ENCODE data around the gene NPAS3.

NPAS3 gene

DNA sequence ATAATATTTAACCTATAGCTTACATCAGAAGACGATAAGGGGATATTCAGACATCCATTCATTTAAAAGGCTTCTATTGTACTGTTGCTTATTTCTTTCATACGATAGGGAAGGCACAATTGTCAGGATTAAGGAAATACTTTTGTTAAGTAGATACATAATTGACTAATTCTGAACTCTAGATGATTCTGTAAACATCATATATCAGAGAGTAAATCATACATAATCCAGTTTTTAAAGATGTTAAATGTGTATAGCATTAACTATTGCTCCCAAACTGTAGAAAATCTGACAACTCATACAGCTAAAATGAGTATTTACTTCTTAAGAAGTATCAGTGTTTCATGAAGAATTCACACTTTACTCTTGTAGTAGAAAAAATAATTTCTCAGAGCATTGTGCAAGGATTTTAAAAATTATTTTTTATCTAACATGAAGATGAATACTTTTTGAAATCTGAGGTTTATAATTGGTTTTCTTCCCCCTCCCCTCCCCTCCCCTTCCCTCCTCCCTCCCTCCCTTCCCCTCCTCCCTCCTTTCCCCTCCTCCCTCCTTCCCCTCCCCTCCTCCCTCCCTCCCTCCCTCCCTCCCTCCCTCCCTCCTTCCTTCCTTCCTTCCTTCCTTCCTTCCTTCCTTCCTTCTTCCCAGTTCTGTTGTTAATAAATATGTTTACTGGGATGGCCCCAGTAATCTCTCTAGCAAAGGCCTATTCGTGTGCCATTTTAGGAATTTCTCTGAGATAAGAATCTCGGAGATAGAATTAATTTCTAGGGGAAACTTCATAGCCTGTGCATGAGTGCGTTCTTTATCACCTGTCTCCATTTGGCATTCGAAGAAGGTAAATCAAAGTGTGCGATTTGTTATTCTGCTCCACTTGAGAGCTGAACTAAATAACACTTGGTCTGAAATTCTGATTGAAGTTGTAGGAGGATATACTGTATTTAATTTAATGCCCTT, 2.3 kb downstream of the NPAS3 start:
- DNase-seq (ENCODE audit: low read depth in 2 of 2): no peak

DNA sequence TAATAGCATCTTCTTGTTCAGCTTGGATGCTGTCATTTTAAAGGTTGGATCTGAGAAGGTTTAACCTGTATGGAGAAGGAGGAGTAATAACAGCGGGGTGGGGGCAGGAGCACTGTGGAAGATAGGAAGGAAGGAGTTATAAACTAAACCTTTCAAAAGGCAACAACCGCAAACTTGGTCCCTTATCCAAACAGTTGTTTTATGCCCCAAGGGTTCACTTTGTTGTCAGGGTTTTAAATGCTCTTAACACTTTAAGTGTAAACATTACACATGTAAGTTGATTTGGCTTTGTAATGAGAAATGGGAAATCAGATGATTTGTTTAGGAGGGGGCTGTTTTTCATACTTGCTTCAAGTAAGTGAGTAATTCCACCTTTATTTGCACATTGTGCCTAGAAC, 3.0 kb downstream of the NPAS3 start:
- no peak for DNase-seq (ENCODE audit: low read depth in 2 of 2)

DNA sequence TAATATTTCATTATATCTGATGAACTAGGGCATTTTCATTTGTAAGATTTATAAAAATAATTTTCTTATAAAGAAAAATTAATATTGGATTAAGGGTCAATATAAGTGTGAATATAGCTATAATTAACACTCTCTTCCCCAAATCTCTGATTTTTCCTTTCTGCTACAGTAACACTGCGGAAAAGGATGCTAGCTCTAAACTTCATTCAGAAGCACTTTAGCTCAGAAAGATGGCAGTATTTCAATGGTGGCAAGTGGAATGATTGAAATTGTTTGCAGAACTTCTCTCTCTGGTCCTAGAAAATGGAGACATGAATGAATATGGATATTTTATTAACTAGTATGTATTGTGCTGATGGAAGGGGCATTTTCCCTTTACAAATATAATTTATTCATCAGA, 8.4 kb downstream of the NPAS3 start:
- DNase-seq (ENCODE audit: low read depth in 2 of 2): no peak

DNA sequence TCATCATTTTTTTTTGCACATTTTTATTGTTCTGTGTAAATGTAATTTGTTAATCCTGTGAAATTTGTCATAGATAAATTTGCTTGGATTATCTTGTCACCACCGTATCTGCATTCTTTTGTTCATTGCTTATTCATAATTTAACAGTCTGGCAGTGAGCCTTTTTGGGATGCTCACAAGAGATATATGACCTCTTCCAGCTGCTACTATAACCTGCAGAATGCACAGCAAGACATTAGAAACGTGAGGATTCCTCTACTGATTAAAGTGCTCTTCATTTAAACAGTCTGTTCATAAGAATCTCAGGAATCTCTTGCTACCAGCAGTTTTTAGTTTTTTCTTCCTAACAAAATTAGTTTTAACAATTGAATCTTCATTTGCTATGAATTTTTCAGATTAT, 9.1 kb downstream of the NPAS3 start:
- no peak for DNase-seq (ENCODE audit: low read depth in 2 of 2)

DNA sequence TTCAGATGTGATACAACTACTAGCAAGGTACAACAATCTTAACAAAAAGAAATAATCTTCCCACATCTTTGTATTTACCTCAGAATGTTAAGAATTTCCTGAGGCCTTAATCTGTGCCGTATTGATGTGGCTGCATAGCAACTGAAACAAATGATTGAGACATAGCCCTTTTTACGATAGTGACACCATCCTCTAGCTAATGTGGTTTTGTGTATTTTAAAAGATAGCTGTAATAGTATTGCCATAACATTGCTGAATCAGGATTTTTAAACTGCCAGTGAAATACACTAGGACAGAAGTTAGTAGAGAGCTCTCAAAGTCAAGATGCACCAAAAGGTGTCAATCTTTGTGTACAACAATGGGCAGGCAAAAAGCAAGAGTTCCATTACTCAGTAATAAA, 11.9 kb downstream of the NPAS3 start:
- DNase-seq (ENCODE audit: low read depth in 2 of 2): no peak

DNA sequence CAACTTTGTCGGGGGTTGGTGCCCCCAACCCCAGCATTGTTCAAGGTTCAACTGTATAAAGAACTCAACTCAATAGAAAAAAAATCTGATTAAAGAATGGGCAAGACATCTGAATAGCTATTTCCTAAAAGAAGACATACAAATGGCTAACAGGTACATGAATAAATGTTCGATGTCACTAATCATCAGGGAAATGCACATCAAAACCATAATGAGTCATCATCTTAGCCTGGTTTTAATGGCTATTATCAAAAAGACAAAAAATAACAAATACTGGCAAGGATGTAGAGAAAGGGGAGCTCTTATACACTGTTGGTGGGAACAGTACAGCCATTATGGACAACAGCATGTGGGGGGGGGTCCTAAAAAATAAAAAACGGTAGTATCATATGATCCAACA, 28.7 kb downstream of the NPAS3 start:
- no peak for DNase-seq (ENCODE audit: low read depth in 2 of 2)

DNA sequence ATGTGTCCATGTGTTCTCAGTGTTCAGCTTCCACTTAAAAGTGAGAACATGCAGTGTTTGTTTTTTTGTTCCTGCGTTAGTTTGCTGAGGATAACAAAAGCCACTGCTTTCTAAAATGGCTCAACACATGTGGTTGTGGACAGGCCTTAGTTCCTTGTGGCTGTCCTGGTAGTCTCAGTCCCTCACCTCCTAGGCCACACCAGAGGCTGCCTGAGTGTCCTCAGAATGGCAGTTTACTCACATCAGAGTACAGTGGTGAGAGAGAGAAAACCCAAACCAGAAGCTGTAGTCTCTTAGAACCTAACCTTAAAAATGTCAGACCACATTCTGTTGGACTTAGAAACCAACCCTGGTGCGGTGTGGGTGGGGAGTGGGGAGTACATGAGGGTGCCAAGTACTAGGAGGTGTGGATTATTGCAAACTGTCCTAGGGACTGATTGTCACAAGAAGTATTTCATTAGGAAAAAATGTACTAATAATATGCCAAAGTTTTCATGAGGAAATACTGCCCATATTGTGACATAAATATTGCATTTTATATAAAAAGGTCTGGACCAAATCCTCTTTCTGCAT, 30.4 kb downstream of the NPAS3 start:
- no peak for DNase-seq (ENCODE audit: low read depth in 2 of 2)

DNA sequence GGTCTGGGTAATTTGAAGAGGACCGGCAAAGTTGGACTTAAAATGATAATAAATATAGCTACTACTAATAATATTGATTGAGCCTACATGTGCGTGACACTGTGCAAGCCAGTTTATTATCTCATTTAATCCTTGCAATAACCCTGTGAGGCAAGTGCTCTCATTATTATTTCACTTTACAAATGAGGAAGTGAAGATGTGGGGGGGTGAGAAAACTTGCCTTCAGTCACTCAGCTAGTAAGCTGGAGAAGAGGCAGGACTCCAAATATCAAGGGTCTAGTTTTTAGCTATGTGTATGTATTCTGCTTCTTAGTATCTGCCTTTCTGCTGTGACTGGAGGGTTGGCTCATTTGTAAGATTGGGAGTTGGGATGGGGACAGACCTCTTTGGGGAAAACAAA, 39.2 kb downstream of the NPAS3 start:
- DNase-seq (ENCODE audit: low read depth in 2 of 2): no peak

DNA sequence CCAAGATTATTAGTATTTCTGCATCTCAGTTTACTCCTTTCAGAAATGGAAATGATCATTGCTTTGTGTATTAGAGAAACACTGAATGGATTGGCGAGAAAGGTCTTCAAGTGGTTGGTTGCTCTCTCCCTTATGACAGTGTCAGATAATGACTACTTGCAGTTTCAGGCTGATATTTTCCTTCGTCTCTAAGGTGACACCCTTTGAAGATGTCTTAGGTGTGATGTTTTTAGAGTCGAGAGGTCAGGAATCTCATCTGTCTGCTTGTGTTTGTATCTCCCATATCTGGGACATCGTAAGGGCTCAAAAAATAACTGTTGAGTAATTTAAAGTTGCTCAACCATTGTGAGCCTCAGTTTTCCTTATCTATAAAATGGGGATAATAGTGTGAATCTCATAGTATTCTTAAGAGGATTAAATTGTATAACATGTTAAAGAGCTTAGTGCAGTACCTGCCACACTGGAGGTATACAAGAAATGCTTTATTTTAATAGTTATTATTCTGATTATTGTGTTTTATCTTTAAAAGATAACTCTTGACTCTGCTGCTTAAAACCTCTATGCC, 40.1 kb downstream of the NPAS3 start:
- no peak for DNase-seq (ENCODE audit: low read depth in 2 of 2)

DNA sequence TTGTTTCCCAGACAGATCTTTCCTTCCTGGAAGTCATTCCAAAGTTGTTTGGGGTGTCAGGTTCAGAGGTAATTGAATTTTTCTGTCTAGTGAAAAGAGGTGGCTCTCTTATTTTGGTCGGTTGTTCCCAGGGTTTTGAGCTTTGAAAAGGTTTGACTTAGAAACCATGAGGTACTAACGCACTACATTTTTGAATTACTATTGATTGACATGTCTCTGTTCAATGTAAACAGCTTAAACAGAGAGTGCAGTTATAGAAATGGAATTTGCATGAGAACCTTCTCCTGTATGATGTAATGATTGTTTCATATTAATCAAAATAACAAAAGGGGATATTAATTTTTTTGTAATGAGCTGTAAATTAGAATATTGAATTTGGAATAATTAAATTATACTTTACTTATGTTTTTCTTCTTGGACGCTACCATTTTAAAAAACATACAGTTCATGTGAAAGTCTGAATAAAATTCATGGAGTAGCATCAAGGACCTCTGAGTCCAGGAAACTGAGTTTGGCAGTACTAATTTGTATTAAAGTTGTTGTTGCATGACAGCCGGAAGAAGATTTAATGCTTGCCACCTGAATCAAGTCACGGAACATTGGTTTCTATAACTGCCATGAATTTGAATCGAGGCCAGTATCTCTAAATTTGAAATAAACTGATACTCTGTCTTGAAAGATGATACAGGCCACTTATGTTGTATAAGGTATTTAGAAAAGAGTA, 41.7 kb downstream of the NPAS3 start:
- DNase-seq (ENCODE audit: low read depth in 2 of 2): no peak

DNA sequence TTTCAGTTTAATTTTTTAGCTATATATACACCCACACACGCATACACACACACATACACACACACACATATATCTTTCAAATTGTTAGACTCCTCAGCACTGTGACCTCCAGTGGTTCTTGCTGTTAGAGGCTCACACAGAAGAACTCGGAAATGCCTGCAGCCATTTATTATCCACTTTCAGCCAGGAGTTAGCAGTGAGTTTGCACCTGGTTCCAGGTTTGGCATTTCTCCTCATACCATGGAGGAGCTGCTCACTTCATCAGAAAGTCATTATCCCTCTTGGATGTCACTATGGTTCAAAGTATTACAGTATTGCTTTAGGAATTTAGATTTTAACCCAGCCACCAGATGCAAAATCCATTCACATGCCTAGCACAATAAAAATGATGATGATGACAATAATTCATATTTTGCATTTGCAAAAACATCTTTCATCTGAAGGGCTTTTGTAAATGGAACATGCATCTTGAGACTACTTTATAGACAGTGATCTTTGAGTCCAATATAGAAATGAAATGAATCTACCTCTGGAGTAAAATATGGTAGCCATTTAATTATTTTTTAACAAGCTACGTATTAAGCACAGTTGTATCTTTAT, 42.3 kb downstream of the NPAS3 start:
- no peak for DNase-seq (ENCODE audit: low read depth in 2 of 2)

DNA sequence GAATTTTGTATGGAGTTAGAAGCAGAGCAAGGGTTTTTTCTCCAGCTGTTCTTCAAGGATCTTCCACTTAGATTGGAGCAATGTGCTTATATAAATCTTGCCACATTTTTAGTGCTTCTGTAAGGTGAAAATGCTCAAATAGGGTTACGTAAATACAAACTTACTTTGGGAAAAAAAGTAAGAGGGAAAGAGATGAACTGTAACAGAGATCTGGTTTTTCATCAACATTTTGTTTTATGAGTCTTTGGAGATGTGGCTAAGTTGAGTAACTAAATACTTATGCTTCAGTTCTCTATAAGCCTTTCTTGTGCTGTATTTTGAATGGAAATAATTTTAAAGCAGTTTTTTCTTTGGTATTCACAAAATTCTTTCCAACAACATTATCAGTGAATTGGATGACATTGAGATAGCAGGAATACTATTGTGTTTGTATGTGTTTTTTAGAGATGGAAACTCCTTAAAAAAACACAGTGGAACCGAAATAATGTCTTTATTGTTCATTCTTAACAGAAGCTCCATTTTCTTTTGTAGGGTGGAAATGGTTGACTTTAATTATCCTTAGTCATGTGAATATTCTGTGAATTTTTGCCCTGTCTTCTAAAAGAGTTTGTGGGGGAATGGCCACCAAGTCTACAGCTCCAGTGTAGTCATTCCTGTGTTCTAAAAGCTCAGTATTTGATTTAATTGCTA, 45.7 kb downstream of the NPAS3 start:
- no peak for DNase-seq (ENCODE audit: low read depth in 2 of 2)

DNA sequence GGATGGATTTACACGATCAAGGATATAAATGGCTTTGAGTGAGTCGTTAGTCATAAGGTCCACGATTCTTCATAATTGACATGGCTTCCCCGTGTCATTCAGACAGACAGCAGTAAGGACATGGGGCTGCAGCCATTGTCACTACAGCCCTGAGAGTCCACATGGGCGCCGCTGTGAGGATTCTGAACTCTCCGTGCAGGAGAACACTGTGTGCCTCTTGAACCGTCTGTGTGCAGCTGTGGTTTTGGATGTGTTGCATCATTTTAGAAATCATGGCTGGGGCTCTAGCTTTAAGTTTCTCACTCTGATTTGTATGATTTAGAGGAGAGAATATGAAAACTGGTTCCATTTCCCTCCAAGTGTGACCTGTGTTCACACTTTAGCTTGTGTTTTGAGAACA, 47.2 kb downstream of the NPAS3 start:
- no peak for DNase-seq (ENCODE audit: low read depth in 2 of 2)

DNA sequence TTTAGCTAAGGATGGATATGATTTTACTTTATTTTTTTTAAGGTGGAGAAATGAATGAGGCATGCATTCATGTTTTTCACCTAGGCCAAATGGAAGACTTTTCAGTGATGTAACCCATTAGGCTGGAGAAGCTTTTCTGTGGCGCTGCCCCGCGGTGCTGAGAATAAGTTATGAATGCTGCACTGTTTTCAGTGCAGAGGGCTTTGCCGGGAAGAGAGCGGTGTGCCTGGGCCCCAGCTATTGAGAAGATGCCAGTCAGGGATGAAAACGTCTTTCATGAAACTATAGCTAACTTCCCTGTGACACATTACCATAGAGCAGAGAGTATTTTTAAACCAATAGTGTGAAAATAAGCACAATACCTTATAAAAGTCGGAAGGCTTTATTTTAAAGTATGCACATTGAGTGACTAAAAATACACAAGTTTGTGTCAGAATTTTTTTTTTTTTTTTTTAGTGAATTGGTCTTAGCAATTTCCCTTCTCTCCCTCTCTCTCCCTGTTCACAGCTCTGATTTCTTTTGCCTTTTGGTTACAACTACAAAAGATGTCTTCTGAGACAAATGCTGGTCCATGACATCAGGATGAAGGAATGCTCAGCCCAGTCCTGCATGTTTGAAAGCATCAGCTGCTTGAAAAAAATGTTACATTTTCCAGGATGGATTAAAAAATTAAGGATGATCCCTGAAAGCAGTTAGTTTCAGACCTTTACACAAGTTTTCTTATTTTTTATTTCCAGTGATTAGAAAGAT, 48.3 kb downstream of the NPAS3 start:
- no peak for DNase-seq (ENCODE audit: low read depth in 2 of 2)

DNA sequence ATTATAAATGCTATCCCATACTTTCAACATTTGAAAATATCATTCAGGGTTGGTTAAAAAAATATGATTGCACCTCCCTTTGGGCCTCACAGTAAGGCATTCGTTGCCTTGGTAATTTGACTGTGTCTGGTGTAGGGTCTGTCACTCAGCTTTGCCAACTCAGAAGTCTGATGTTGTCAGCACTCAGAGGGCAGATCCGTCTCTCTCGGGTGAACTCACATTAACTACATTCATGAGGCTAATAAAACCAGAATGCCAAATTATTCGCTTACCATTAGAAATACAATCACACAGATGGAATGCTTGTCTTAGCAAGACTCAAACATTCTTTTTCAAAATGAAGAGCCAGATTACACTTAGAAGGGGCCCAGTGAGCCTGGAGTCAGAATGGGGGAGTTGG, 53.0 kb downstream of the NPAS3 start:
- no peak for DNase-seq (ENCODE audit: low read depth in 2 of 2)

DNA sequence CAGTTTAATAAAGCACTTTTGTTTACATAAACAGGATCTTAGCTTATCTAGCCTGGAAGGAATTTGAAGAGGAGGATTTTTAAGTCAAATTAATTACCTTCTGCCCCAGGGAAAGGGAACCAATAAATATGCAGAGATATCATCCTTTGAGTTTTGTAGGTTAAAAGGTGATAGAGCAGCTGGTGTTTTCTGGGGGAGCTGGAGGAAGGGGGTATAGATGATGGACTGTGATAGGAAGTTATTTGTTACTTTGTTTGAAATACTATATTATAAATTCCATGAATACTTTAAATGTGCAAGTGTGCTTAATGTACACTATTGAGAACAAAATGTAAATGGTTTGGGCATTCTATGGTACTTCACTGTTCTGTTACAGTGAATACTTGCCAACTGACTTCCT, 55.2 kb downstream of the NPAS3 start:
- DNase-seq (ENCODE audit: low read depth in 2 of 2): no peak

DNA sequence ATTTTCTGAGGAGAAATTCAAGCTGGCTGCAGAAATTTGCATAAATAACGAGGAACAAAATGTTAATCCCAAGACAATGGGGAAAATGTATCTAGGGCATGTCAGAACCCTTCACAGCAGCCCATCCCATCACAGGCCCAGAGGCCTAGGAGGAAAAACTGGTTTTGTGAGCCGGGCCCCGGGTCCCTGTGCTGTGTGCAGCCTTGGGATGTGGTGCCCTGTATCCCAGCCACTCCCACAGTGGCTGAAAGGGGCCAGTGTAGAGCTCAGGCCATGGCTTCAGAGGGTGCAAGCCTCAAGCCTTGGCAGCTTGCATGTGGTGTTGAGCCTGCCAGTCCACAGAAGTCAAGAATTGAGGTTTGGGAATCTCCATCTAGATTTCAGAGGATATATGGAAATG, 57.7 kb downstream of the NPAS3 start:
- no peak for DNase-seq (ENCODE audit: low read depth in 2 of 2)

DNA sequence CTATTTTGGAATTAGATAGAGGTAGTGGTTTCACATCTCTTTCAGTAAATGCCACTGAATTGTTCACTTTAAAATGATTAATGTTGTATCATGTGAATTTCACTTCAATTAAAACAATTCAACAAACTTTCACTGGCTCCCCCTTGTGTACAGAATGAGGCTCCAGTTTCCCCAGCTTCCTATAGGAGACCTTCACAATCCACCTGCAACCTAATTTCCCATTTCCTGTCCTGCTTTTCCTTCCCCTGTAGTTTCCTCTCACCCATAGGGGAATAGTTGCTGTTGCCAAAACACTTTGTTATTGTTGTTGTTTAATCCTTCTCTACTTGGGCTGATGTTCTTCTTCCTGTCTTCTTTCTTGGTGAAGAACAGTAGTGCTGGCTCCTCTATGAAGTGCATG, 59.8 kb downstream of the NPAS3 start:
- no peak for DNase-seq (ENCODE audit: low read depth in 2 of 2)

DNA sequence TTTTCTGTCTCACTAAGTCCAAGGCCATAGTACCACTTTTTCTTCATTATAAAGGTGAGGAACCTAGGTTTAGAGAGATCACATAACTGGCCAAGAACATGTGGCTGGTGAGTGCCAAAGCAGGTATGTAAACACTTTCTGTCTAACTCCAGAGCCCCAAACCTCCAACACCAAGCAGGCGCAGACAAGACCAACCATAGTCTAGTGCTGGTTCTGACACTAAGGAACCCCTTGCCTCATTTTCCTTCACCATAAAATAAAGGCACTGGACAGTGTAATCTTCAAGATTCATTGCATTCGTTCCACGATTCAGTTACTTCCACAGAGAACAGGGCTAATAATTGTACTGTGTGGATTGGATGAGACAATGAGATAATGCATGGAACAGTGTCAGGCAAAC, 71.0 kb downstream of the NPAS3 start:
- no peak for DNase-seq (ENCODE audit: low read depth in 2 of 2)

DNA sequence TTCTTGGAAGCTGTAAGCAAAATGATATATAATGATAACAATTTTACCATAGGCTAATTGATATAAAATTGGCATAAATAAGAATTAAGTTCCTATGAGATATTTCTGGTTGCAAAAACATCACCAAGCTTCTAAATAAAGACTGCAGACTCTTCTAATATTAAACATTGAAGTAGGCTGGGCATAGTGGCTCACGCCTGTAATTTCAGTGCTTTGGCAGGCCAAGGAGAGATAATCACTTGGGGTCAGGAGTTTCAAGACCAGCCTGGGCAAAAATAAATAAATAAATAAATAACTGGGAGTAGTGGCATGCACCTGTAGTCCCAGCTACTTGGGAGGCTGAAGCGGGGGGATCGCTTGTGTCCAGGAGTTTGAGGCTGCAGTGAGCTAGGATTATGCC, 71.8 kb downstream of the NPAS3 start:
- DNase-seq (ENCODE audit: low read depth in 2 of 2): no peak

DNA sequence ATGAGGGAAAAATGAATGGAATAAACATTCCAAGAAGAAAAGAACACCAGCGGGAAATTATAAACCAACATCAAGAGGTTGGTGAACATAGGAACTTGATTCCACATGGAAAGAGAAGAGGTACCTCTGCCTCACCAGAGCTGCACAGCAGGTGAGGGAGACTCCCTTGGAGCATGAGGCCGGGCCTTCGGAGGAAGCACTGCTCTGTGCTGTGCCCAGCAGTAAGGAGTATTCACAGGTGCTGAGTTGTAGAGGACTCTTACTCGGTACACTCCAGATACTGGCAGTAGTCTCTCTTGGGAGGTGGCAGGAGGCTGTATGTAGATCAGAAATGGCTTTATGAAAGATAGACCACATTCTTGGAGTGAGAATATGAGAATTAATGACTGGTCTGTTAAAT, 76.0 kb downstream of the NPAS3 start:
- no peak for DNase-seq (ENCODE audit: low read depth in 2 of 2)

Measured in stimulated activated CD4-positive, alpha-beta T cell treated with anti-CD3 and anti-CD28 coated beads, Interleukin-1b, Interleukin-23, amount 100 ng/mL, for 4 hours (primary cell).